Suprapubic skin (tissue), 4 donors: ENCODE results near the gene CCT7. TPM values are rescaled to one million over a fixed set of nuclear protein-coding genes. Genes with fewer than 3 reads are reported as not detected.

ENCODE experiments used
- DNase-seq, 2 donors: peaks; one replicate each; pipeline ENCODE4 v3.0.0-alpha.2; 2019; ENCODE audit warnings: low spot score in 2 of 2
- H3K27ac ChIP-seq: fragments of 200-600 bp; sonication (generic); one replicate; pipeline ENCODE4 v1.5.1; 2019
- H3K27me3 ChIP-seq: fragments of 200-600 bp; sonication (generic); one replicate; pipeline ENCODE4 v1.5.1; 2019
- H3K36me3 ChIP-seq: fragments of 200-600 bp; sonication (generic); one replicate; pipeline ENCODE4 v1.5.1; 2019
- H3K4me1 ChIP-seq: fragments of 200-600 bp; sonication (generic); one replicate; pipeline ENCODE4 v1.5.1; 2019
- H3K4me3 ChIP-seq: fragments of 200-600 bp; sonication (generic); one replicate; pipeline ENCODE4 v1.5.1; 2019; ENCODE audit warnings: mild to moderate bottlenecking
- H3K9me3 ChIP-seq: fragments of 200-600 bp; sonication (generic); one replicate; pipeline ENCODE4 v1.5.1; 2019
- EP300 ChIP-seq: sonication (generic); formaldehyde crosslinking; IDR thresholded peaks from one replicate; pipeline ENCODE4 v1.6.1; 2017; ENCODE audit warnings: antibody characterized with exemption
- POLR2A ChIP-seq, 2 donors: fragments of 450-650 bp; IDR thresholded peaks; one replicate each; pipeline ENCODE4 v1.6.1; 2017; ENCODE audit warnings: antibody characterized with exemption in 2 of 2, mild to moderate bottlenecking in 2 of 2, moderate library complexity in 2 of 2
- POLR2AphosphoS5 ChIP-seq, 3 donors: sonication (generic); formaldehyde crosslinking; IDR thresholded peaks; one replicate each; pipeline ENCODE4 v1.6.1; 2017; ENCODE audit warnings: antibody characterized with exemption in 3 of 3
- WGBS: methylation state at CpG from one replicate; pipeline ENCODE4 v1.1.5; 2018; 5-methylcytosine and 5-hydroxymethylcytosine counted together
- total RNA-seq, 4 donors: library from RNA; depleted of rRNA; stranded (reverse); fragments of >200 nt; gene quantifications; one replicate each; pipeline ENCODE4 v1.1.0, GENCODE V29; 2016
- TF ChIP-seq, protein P1 (sequence below), 2 donors: fragments of 200-600 bp in 1 of 2; fragments of 450-650 bp in 1 of 2; sonication (generic) in 1 of 2; IDR thresholded peaks; one replicate each; pipeline ENCODE4 v1.5.1; 2016 to 2019; ENCODE audit warnings: antibody characterized with exemption in 2 of 2, mild to moderate bottlenecking in 1 of 2, moderate library complexity in 1 of 2

Gene CCT7
- total RNA-seq, 4 donors from 2014 or later, result 99.7 to 175 (median 158) TPM

DNA sequence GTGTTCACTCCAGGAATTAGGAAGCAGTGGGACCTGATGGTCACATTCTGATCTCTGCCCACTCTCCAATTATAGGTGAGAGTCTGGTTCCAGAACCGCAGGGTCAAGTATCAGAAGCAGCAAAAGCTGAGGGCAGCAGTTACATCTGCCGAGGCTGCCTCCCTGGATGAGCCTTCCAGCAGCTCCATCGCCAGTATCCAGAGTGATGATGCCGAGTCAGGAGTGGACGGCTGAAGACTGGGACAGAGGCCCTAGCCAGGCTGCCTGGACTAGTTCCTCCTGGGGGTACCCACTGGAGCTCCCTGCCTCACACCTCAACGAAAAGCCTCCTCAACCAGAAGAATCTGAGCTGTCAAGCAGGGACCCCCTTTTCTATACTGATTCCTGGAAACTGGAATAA is 23.4 kb upstream of the CCT7 start:
- TF ChIP-seq, protein P1, sequence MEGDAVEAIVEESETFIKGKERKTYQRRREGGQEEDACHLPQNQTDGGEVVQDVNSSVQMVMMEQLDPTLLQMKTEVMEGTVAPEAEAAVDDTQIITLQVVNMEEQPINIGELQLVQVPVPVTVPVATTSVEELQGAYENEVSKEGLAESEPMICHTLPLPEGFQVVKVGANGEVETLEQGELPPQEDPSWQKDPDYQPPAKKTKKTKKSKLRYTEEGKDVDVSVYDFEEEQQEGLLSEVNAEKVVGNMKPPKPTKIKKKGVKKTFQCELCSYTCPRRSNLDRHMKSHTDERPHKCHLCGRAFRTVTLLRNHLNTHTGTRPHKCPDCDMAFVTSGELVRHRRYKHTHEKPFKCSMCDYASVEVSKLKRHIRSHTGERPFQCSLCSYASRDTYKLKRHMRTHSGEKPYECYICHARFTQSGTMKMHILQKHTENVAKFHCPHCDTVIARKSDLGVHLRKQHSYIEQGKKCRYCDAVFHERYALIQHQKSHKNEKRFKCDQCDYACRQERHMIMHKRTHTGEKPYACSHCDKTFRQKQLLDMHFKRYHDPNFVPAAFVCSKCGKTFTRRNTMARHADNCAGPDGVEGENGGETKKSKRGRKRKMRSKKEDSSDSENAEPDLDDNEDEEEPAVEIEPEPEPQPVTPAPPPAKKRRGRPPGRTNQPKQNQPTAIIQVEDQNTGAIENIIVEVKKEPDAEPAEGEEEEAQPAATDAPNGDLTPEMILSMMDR (IDR thresholded peaks at IDR 0.05), result no peak
- TF ChIP-seq POLR2A (IDR thresholded peaks at IDR 0.05) (no peak), EP300 (no peak), POLR2AphosphoS5 (IDR thresholded peaks at IDR 0.05) (no peak)

DNA sequence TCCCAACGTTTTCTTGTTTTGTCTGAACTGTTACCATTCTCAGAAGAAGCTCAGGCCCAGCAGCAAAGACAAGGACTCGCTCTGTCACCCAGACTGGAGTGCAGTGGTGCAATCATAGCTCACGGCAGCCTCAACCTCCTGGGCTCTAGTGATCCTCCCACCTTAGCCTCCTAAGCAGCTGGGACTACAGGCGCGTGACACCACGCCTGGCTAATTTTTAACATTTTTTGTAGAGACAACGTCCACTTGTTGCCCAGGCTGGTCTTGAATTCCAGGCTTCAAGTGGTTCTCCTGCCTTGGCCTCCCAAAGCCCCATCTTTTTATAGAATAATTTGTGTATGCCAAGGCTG is 22.0 kb upstream of the CCT7 start:
- H3K4me1 ChIP-seq, result peaks cover 24% of the 10 kb centered on the region
- no peaks in the 10 kb centered on the region for H3K9me3 ChIP-seq
- TF ChIP-seq EP300, result no peak
- TF ChIP-seq, protein P1 (IDR thresholded peaks at IDR 0.05), result no peak
- no peak for TF ChIP-seq POLR2AphosphoS5 (IDR thresholded peaks at IDR 0.05)
- TF ChIP-seq POLR2A (IDR thresholded peaks at IDR 0.05), result no peak
- H3K27me3 ChIP-seq, result no peaks in the 10 kb centered on the region
- no peak for DNase-seq
- WGBS, result 78% methylated on average over 7 of the region's 7 CpGs
- H3K27ac ChIP-seq, result no peak overlapping the region
- no peaks in the 10 kb centered on the region for H3K36me3 ChIP-seq
- H3K4me3 ChIP-seq, result no peak overlapping the region

More for the DNA sequence above, 23.4 kb upstream of the CCT7 start:
- no peak for DNase-seq
- Histone ChIP-seq H3K4me1 (peaks cover 22% of the 10 kb centered on the region), H3K27me3 (peaks cover 7% of the 10 kb centered on the region), H3K36me3 (no peaks in the 10 kb centered on the region), H3K4me3 (no peak overlapping the region), H3K9me3 (no peaks in the 10 kb centered on the region), H3K27ac (no peak overlapping the region)
- WGBS, result 89% methylated on average over 6 of the region's 6 CpGs

DNA sequence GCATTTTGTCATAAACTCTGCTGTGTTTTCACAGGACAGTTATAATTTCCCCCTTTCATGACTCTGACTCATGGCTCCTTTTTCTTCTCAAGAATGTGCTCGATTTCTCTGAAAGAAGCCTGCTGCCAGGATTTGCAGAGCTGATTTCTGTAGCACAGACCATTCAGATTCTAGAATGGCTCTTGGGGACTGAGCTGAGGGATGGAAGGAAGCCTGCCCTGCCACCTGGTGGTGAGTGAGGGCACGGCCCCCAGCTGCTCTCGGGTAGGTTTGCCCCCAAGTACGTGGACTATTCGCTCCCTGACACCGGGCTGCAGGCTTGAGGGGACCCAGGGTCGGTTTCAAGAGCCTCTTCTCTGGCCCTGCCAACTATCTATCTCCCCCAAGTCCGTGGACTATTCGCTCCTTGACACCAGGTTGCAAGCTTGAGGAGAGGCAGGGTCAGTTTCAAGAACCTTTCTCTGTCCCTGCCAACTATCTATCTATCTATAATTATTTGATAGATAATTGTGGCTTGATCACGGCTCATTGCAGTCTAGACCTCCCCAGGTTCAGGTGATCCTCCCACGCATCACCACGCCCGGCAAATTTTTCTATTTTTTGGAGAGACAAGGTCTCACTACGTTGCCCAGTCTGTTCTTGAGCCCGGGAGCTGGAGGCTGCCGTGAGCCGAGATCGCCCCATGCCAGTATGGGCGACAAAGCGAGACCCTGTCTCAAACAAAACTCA is 21.5 kb upstream of the CCT7 start:
- peak in 1 of 2 donors; percentile 76 for DNase-seq
- Histone ChIP-seq H3K27me3 (no peaks in the 10 kb centered on the region), H3K36me3 (no peaks in the 10 kb centered on the region), H3K4me1 (peaks cover 24% of the 10 kb centered on the region), H3K4me3 (no peak overlapping the region), H3K27ac (no peak overlapping the region), H3K9me3 (no peaks in the 10 kb centered on the region)
- WGBS, result 63% methylated on average over 18 of the region's 20 CpGs
- TF ChIP-seq EP300, result no peak
- TF ChIP-seq POLR2A (IDR thresholded peaks at IDR 0.05), result no peak
- TF ChIP-seq, protein P1 (IDR thresholded peaks at IDR 0.05), result peak; percentile 81 to 96
- no peak for TF ChIP-seq POLR2AphosphoS5 (IDR thresholded peaks at IDR 0.05)

DNA sequence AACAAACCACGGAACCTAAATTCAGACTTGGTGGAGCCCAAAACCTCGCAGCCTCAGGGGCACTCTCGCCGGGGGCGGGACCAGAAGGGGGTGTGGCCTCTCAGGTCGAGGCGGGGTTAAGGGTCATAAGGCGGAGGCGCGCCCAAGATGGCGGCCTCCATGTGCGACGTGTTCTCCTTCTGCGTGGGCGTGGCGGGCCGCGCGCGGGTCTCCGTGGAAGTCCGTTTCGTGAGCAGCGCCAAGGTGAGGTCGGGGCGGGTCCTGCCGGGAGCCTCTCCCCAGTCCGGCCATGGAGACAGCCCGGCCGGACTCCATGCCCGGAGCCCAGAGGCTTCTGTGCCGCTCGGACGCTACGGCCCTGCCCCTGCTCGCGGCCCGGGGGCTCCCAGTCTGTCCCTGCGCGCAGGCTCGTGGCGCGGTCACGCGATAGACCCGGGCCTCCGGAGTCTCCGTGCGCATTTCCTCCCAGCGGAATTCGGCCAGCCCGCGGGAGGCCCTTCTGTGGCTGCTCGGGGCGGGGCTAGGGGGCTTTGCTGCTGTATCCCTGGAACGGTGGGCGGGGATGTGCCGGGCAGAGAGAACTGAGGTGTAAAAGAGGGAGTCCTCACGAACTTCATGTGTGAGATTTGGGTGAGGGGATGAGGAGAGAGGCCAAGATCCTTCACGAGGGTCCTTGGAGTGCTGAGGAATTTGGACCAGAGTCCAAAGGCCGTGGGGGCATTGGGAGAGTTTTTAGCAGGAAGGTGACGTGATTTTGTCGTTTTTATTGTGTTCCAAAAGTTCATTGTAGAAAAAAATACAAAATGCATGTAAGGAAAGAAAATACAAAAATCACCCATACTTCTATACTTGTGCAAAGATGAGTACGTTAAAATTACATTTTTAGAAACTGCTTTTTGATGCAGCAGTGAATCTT is 19.7 kb upstream of the CCT7 start, which contains the start of gene SMYD5:
SMYD5 (plus strand) TSS at position 126 of the 916 bp plus-strand sequence; CDS start at position 148, 22 bp downstream.
- TF ChIP-seq EP300, result no peak
- no peak for TF ChIP-seq POLR2AphosphoS5 (IDR thresholded peaks at IDR 0.05)
- TF ChIP-seq, protein P1 (IDR thresholded peaks at IDR 0.05), result no peak
- no peak for TF ChIP-seq POLR2A (IDR thresholded peaks at IDR 0.05)
- no peaks in the 10 kb centered on the region for H3K9me3 ChIP-seq
- DNase-seq, result peak; percentile 92 to 93
- no peaks in the 10 kb centered on the region for H3K27me3 ChIP-seq
- peaks cover 11% of the 10 kb centered on the region for H3K36me3 ChIP-seq
- H3K4me1 ChIP-seq, result peaks cover 24% of the 10 kb centered on the region
- peak within 1 kb of the TSS; percentile 62 for H3K27ac ChIP-seq
- peak within 1 kb of the TSS; percentile 82 for H3K4me3 ChIP-seq
- 2% methylated on average over 12 of the region's 64 CpGs for WGBS

DNA sequence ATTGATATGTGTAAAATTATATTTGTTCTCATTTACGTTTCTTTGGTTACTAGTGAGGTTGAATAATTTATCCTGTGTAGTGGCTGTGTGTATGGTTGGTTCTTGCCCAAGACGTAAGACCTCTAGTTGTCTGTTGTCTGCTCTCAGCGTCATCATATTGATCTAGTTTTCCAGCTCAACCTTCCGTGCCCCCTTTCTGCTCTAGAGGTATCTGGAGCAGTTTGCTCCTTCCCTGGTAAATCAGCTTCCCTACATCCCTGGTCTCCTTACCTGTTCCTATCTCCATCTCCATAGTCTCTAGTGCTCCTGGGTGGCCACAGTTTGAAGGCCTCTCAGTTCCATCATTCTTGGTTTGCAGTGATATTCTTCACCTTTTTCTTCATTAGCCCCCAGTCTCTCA is 18.9 kb upstream of the CCT7 start:
- H3K9me3 ChIP-seq, result no peaks in the 10 kb centered on the region
- no peak for DNase-seq
- WGBS, result 79% methylated on average over 4 of the region's 4 CpGs
- H3K4me1 ChIP-seq, result peaks cover 24% of the 10 kb centered on the region
- TF ChIP-seq POLR2AphosphoS5 (IDR thresholded peaks at IDR 0.05), result no peak
- TF ChIP-seq, protein P1 (IDR thresholded peaks at IDR 0.05), result no peak
- no peak for TF ChIP-seq POLR2A (IDR thresholded peaks at IDR 0.05)
- no peak for TF ChIP-seq EP300
- H3K27ac ChIP-seq, result no peak overlapping the region
- peak overlapping the region; percentile 82 for H3K4me3 ChIP-seq
- no peaks in the 10 kb centered on the region for H3K27me3 ChIP-seq
- H3K36me3 ChIP-seq, result peaks cover 19% of the 10 kb centered on the region
